Right lobe of liver (tissue), 4 donors: ENCODE results near the gene ECE1.

Experiments
- CTCF ChIP-seq, 4 donors: fragments of 200-600 bp in 3 of 4; fragments of 450-650 bp in 1 of 4; IDR thresholded peaks; one replicate each; pipeline versions ENCODE4 v1.5.1 to v1.8.0; 2016 to 2022; ENCODE audit warnings: antibody characterized with exemption in 4 of 4, mild to moderate bottlenecking in 2 of 4
- POLR2A ChIP-seq: fragments of 450-650 bp; IDR thresholded peaks from one replicate; pipeline ENCODE4 v1.6.1; 2017; ENCODE audit warnings: antibody characterized with exemption, mild to moderate bottlenecking
- donor health status: DM: no; HTN: no; CAD: no.
- donor health status: DM: no; HTN: no; CAD: no.
- donor health status: DM: no; HTN: yes; CAD: no.

DNA sequence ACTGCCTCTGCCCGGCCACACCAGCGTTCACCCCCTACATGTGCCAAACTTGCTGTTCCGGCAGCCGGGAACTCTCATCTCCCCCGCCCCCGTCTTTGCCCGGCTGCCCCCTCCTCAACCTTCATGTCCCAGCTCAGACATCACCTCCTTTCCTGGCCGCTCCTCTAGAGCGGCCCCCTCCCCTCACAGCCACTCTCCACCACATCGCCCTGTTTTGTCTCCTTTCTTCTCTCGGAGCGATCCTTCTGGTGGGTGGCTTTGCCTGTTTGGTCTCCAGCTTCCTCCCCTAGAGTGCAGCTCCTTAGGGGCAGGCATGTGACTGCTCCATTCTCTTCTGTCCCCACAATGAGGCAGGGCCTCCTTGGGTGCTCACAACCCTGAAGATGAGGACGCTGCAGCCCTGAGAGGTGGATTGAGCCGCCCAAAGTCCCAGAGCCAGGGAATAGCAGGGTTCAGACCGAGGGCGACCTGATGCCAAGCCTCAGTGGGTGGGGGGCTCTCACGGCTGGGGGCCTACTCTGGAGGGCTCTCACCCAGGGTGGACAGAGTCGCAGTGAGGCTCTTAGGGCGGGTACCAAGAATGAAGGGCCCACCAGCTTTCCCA lies 44.9 kb upstream of the ECE1 start:
- TF ChIP-seq POLR2A (no peak), CTCF (IDR thresholded peaks at IDR 0.05) (no peak)
